HG03025 (cell line): ENCODE measurements around the gene ARMC2.

Source experiments
- ATAC-seq: cut with Tn5 transposase; IDR thresholded peaks from one replicate; pipeline ENCODE4 v1.9.1; 2021; ENCODE audit warnings: mild to moderate bottlenecking, moderate library complexity; ENCODE audit not compliant: unreplicated experiment, low FRiP score

The ARMC2 gene

DNA sequence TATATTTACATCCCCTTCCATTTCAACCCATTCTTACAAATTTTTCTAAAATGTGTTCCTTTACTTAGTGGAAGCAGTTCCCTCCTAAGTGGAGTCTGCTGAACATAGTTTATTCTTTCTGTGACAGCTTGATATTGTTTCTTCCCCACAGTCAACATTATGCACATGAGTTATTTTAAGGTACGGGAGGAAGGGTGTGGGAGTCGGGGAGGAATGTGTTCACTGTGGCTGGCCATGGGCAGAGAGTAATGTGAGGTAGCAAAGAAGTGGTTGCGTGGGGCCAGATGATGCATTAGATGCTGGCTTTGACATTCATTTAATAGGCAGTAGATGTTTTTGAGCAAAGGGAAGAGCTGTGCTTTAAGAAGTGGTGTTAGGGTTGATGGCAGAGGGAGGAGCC is 98.5 kb downstream of the ARMC2 start:
- ATAC-seq: no peak

DNA sequence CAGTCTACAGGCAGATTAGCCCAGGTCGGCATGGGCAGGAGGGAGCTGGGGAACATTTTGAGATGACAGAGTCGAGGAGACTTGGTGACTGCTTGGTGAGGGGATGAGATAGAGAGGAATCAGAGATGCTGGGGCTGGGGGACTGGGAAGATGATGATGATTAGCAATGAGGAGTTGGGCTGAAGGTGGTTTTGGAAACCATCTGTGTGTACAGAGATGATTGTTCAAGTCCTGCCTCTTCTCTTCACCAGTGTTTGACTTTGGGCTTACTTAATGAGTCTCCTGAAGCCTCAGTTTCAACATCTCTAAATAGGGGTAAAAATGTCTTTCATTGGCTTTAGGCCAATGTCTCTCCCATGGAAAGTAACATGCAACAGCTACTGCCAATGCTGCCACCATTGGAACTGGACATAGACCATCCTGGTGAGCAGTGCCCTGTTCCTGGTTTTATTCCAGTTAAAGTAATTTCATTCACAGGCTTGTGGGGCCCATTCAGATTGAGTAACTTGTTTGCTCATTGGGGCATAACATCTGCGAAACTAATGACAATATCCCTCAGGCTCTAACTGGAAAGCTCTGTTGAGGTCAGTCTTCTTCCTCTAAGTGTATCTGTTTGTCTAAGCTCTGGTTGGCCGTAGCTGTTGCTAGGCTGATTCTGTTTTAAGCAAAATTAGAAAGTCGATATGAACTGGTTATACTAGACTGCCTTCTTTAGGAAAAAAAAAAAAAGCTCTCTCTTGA is 99.1 kb downstream of the ARMC2 start:
- no peak for ATAC-seq

DNA sequence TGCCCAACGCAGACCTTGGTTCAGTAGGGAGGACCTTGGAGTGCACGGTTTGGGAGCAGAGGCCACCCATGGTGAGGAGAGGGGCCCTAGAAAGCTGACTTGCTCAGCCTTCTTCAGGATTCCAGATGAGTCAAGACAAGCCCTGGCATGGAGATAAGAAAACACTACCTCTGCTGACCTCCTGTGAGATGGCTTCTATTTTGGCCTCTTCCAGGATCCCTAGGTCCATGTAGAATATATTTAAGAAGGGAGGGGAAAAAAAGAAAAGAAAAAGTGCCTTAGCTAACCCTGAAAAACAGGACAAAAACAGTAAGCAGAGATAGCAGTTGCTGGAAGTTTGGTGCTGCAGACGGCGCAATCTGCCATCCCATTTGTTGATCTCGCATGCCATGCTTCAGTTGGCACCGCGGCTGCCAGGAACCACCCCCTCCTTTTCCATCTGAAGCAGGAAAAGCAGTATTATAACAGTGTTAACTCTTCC is 100.0 kb downstream of the ARMC2 start:
- ATAC-seq: no peak

DNA sequence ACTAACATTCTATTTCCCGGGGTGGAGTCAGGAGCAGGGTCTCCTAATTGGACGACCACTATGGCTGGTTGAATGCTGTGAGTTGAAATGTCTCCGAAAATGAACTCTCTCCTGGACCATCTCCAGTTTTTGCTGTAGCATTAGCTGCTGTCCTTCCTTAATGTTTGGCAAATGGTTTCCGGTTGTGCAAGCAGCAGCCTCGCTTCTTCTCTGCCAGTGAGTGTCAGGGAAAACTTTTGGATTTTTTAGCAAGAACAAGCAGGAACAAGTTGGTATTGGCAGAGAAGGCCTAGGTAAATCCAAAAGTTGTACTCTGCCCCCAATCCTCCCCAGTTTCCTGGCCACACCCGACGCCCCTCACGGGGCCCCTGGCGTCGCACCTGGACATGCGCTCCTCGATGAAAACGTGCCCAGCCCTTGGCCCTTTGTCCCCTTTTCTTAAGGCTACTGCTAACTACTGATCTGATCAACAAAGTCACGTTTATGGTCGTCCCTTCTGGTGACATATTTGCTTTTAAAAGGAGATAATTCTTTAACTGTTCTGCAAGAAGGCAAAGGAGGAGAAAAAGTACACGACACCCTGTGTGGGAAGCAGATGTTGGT is 103.2 kb downstream of the ARMC2 start:
- no peak for ATAC-seq

DNA sequence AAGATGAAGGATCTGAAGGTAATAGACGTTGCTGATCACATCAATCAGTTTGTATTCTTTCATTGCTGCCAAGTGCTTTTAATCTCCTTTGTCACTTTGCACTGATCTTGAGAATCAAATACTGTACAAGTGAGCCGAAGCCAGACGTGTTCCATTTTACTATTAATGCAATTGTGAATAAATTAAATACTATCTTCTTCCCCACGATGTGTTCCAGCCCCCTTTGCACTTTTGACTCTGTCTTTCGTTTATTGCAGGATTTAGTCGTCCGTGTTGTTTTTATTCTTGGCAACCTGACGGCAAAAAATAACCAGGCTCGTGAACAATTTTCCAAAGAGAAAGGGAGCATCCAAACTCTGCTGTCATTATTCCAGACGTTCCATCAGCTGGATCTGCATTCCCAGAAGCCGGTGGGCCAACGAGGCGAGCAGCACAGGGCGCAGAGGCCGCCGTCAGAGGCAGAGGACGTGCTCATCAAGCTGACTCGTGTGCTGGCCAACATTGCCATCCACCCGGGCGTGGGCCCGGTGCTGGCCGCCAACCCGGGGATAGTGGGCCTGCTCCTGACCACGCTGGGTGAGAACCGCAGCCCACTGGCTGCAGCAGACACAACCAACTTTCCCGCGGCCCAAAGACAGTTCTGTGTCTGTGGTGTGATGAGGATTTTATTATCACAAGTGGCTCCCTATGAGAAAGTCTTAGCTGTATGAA is 104.7 kb downstream of the ARMC2 start:
- ATAC-seq: no peak

DNA sequence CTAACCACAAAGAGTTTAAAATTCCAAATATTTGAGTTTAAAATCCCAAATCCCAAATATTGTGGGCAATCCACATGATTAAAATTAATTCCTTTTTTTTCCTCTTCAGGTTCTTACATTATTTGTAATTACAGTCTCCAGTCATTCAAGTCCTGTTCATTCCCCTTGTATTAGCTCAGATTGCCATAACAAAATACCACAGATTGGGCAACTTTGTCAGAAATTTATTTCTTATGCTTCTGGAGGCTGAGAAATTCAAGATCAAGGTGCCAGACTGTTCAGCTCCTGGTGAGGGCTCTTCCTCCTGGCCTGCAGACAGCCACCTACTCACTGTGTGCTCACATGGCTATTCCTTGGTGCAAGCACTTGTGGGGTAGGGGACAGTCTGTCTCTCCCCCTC is 105.5 kb downstream of the ARMC2 start:
- ATAC-seq: no peak

DNA sequence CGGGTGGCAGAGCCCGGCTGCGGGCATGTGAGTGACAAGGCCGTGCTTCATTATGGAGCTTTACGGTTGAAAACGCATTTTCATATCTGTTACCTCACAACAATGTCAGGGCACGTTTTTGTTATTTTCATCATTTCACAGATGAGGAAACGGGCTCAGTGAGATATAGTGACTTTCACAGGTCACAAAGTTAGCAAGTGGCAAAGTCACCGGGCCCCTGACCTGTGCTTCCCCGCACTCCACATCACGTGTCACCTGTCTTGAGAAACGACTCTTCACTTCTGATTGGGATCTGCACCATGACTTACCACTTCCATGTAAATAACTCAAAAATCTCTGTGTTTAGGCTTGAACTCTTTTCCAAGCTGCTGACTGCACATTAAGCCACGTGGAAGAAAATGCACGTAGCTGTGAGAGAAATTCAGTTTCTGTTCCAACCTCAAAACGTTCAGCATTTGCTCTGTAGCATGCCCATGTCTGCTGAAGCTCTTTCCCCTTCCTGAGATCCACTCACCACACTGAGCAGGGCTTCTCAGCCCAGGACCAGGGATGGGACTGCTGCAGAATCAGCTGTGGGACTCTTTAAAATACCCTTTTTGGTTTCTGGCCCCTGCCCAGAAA is 107.2 kb downstream of the ARMC2 start:
- no peak for ATAC-seq

DNA sequence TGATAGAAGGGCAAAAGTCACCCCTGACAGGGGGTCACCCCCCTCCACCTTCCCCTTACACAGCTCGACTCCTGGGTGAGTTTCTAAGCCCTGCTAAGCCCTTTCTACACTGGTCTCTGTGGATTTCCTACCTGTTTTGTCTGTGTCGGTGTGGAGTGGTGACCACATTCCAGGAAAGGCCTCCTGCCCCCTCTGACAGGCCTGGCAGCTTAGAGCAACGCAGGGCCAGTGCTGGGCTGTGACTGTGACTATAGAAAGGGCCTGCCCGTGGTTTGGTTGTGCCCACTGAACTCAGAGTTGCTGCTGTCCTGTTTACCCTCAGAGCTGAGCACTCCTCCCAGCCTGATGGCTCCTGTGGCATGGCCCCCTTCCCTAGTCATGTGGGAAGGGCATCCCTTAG is 109.0 kb downstream of the ARMC2 start:
- ATAC-seq: no peak

DNA sequence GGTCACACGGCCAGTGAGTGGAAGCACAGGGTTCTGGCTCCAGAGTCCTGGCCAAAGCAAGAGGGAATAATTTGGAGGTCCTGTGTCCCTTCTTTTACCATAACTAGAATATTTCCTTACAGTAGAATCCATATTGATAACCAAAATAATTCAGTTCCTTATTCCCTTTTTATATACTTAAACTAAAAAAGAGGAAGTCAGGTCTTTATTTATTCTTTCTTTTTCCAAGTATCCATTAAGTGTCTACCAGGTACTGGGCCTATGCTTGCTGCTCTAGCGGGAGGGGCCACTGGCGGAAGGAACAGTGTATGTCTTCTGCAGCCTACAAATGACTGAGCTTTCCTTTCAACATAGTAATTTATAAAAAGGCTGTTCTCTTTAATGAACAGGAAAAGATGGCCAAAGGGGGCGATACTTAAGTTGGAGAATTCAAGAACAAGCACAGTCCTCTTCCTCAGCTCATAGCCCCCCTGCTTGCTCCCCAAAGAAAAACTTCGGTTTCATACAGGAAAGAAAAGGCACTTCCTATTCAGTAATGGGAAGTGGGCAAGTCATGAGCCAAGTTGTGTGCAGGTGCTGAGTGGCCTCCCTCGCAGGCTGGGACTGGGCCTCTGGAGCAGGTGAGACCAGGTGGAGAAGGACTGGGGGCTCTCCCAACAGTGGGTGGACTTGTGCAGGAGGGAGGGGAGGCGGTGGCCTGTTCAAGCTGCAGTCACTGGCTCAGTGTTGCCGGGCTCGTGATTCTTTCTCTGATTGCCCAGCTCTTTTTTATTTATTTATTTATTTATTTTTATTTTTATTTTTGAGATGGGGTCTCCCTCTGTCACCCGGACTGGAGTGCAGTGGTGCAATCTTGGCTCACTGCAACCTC is 110.9 kb downstream of the ARMC2 start:
- ATAC-seq: no peak

DNA sequence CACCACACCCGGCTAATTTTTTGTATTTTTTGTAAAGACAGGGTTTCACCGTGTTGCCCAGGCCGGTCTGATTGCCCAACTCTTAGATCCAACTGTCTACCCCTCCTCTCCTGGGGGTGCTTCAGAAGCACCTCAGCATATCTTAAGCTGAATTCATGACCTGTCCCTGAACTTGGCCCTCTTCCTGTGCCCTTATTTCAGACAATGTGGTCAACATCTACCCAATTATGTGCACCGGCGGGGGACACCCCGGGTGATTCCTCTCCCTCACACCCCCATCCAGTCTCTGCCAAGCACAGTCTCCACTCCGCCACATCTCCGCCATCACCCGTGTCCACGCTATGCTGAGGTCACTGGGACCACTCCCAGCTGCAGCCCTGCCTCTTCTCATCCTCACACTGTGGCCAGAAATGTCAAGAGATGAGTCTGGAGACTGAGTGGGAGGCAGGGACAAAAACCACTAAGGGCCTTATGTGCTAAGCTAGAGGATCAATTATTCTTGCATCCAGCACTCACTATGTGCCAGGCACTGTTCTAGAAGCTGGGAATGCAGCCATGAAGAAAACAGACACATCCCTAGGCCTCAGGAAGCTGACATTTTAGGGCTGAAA is 111.9 kb downstream of the ARMC2 start:
- ATAC-seq: no peak

DNA sequence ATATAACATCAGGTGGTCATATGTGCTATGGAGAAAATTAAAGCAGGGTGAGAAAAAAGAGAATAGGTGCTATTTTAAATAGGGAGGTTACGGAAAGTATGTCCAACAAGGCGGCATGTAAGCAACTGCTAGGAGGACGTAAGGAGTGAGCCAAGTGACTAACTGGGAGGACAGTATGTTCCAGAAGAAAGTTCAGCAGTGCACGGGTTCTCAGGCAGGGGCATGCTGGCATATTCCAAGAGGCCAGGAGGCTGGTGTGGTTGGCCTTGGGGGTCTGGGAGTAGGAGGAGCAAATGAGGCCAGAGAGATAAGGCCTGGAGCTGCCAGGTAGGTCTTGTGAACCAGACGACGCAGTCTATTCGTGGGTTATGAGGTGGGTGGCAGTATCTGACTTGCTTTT is 112.4 kb downstream of the ARMC2 start:
- no peak for ATAC-seq

DNA sequence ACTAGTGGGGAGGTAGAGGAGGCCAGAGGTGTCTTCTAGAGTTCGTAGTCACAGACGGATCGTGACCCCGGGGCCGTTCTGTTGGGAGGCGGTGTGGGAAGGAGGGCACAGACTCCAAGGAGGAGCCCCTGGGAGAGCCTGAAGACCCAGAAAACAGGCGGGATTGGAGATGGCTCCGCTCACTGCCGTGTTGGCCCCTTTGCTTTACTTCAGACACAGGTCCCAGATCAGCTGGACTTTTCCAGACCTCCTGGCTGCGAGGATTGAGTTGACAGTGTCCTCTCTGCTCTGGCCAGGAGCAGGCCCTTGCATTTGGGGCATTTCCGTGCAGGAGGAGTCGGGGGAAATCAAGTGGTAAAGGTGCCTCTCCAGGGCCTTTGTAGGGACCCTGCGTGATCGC is 112.9 kb downstream of the ARMC2 start:
- no peak for ATAC-seq

DNA sequence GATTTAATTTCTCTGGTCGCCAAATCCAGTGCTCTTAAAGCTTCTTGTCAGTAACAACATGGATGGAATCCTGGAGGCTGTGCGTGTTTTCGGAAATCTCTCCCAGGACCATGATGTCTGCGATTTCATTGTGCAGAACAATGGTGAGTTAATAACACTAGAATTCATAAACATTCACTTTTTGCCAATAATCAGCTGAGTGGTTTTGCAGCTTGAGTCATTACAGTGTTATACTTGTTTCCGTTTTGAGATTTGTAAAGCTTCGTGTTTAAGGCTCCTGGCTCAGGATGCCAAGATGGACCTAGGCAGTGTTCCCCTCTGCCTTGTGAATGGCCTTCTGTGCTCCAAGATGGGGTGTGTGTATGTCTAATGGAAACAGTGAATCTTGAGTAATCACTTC is 113.8 kb downstream of the ARMC2 start:
- no peak for ATAC-seq

DNA sequence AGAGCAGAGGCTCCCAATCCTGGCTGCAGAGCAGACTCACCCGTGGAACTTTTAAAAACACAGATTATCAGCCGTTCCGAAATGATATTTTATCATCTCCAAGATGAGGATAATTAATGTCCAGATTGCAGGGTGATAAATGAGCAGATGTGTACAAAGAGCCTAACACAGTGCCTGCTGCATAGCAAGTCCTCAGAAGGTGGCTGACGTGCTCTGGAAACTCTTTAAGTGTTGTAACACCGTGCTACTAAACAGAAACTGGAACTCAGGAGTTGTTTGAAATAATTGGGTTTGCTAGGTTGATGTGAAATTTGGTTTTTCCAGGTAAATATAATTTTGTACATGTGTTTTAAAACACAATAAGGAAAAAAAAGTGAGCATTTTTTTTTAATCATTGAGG is 118.0 kb downstream of the ARMC2 start:
- no peak for ATAC-seq

DNA sequence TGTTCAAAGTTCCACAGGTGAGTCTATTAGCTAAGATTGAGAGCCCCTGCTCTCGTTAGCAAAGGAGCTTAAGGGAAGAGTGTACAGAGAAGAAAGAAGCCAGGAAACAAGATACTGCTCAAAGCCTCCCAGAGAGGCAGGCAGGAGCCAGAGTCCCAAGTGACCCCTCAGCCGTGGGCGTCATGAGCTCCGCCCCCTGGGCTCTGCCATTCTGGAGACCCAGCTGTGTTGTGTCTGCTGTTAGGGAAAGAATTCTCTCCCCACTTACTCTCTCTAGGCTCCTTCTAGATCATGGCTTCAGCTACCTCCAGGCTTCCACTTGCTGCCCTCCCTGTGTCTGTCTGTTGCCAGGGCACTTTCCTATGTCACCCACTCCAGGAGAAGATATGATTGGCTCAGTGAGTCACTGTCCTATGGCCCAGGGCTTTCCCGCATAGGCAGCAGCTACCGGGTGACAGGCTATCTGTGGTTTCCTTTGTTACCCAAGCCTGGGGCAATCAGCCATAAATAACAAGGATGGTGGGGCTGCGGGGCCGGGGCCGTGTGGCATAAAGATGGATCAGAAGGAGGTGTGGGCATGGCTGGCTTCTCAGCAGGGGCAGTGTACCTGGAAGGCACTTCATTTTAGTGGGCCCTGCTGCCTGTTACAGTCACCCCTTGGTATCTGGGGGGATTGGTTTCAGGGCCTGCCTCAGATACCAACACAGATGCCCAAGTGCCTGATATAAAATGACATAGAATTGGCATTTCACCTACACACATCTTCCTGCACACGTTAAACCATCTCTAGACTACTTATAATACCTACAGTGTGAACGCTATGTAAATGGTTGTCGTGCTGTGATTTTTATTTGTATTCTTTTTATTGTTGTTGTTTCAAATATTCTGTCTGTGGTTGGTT is 118.9 kb downstream of the ARMC2 start:
- no peak for ATAC-seq

DNA sequence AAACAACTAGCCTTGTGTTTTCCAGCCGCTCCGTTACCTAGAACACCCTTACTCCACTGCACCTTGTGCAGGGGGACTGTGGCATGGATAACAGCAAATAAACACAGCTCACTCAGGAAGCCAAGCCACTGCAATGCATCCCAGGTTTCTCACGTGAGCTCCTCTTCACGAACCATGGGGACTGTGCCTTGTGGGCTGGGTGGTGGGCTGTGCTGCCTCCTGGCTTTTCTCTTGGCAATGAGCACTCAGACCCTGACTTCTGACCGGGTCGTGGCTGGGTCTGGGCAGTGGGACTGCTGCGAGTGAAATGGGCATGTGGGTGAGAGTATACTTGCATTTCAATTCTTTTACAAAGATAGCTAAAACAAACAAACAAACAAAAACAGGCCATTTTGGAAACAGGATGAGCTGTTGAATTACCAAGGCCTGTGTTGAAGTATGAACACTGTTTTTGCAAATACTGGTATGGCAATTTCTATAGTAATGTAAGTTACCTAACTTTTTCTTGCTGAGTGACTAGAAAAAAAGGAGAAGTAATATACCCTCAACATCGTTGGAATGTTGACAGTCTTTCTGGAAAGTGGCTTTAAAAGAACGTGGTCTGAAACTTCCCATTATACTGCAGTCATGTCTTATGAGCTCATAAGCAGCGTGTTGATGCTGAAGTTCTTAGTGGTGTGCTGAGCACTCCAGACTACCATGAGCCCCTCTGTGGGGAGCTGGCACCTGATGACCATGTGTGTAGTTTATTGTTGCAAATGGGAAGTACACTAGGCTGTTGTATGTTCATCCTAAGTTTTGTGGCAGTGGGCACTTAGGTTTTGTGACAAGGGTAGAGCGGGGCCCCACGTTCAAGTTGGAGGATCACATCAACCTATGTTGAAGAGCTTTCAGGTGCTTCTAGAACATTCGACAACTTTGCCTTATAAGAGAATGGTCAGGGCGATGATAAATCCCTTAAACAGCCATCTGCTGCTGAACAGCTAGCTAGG is 120.4 kb downstream of the ARMC2 start:
- ATAC-seq: no peak

DNA sequence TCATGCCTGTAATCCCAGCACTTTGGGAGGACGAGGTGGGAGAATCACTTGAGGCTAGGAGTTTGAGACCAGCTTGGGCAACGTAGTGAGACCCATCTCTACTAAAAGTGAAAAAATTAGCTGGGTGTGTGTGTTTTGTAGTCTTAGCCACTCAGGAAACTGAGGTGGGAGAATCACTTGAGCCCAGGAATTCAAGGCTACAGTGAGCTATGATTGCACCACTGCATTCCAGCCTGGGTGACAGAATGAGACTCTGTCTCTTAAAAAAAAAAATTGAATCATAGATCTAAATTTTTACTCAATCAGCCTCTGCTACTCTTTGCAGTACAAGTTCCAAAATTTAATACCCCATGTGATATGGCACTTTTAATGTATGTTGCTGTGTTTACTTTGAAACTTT is 121.6 kb downstream of the ARMC2 start:
- no peak for ATAC-seq

DNA sequence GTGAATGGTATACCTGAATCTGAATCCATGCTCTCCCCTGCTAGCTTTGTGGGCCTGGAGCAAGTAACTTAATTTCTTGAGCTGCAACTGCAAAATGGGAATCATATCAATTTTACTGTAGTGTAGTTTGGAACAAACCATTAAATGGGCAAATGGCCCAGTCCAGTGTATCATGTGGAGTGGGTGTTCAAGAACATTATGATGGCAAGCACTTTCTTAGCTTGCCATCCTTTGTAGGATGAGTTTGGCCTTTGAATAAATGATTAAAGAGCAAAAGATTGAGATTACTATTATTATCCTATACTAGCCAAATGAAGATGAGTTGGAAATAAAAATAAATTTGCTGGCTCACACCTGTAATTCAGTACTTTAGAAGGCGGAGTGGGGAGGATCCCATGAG is 126.0 kb downstream of the ARMC2 start:
- ATAC-seq: no peak
